Left ventricle myocardium inferior (tissue), 1 donor: ENCODE results near the gene NIT2. TPM values are rescaled to one million over a fixed set of nuclear protein-coding genes. Genes with fewer than 3 reads are reported as not detected.
"Not testable (repeated sequence)": the region's sequence is repeated elsewhere in the genome, so short reads cannot be mapped to it uniquely, and the experiment has no call there.

Source experiments
- DNase-seq: peaks from one replicate; pipeline ENCODE4 v3.0.0-alpha.2; 2020
- H3K27ac ChIP-seq: fragments of 200-600 bp; replicated peaks from 2 replicates; pipeline ENCODE4 v1.8.0; 2021
- H3K27me3 ChIP-seq: fragments of 200-600 bp; 2 replicates; pipeline ENCODE4 v1.8.0; 2021; ENCODE audit warnings: low read depth
- H3K36me3 ChIP-seq: fragments of 200-600 bp; 2 replicates; pipeline ENCODE4 v1.8.0; 2021
- H3K4me1 ChIP-seq: fragments of 200-600 bp; 2 replicates; pipeline ENCODE4 v1.8.0; 2021
- H3K4me3 ChIP-seq: fragments of 200-600 bp; 2 replicates; pipeline ENCODE4 v1.8.0; 2021; ENCODE audit warnings: mild to moderate bottlenecking, moderate library complexity
- H3K9me3 ChIP-seq: fragments of 200-600 bp; replicated peaks from 2 replicates; pipeline ENCODE4 v1.8.0; 2021
- intact Hi-C: fragments of 100-400 bp; cut with micrococcal nuclease; formaldehyde crosslinking; loops from one replicate; pipeline ENCODE4 v1.11.0; 2022
- total RNA-seq: library from RNA; stranded (reverse); fragmentation: NEBNext Ultra II Directional; extraction: Animal tissue kit (Norgen Biotek cat#: 25700); gene quantifications from one replicate; pipeline ENCODE4 v1.2.1, GENCODE V29; 2021
- TF ChIP-seq, protein P1 (sequence below): fragments of 200-600 bp; IDR thresholded peaks from 2 replicates; pipeline ENCODE4 v1.8.0; 2021; ENCODE audit warnings: antibody characterized with exemption, mild to moderate bottlenecking, borderline replicate concordance
- donor health status: DM: no; HTN: yes; CAD: no; lungs with severe emphysema.

The NIT2 gene
- total RNA-seq, 1 donor from 2014 or later, result 51.5 TPM

DNA sequence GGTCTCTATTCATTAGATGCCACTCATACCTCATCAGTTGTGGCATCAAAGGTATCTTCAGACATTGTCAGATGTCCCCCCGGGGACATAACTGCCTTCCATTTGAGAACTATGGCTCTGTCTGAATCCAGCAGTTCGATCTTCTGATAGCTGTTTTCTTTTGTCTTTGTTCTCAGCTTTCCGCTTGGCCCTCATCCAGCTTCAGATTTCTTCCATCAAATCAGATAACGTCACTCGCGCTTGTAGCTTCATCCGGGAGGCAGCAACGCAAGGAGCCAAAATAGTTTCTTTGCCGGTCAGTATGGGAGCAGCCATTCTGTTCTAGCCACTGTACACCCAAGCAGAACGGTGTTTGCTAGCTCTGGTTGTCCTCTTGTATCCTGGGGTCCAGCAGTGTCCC, 4.4 kb downstream of the NIT2 start:
- H3K4me1 ChIP-seq, result peaks cover 22% of the 10 kb centered on the region

DNA sequence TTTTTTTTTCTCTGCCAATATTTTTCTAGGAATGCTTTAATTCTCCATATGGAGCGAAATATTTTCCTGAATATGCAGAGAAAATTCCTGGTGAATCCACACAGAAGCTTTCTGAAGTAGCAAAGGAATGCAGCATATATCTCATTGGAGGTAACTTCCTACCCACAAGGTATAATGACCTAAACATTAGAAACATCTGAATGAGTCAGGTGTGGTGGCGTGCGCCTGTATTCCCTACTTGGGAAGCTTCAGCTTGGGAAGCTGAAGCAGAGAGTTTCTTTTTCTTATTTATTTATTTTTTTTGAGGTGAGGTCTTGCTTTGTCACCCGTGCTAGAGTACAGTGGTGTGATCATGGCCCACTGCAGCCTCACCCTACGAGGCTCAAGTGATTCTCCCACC, 5.2 kb downstream of the NIT2 start:
- no peaks in the 10 kb centered on the region for H3K27me3 ChIP-seq
- no peak for DNase-seq
- peaks cover 6% of the 10 kb centered on the region for H3K9me3 ChIP-seq
- peaks cover 41% of the 10 kb centered on the region for H3K36me3 ChIP-seq
- no peak overlapping the region for H3K27ac ChIP-seq
- TF ChIP-seq, protein P1, sequence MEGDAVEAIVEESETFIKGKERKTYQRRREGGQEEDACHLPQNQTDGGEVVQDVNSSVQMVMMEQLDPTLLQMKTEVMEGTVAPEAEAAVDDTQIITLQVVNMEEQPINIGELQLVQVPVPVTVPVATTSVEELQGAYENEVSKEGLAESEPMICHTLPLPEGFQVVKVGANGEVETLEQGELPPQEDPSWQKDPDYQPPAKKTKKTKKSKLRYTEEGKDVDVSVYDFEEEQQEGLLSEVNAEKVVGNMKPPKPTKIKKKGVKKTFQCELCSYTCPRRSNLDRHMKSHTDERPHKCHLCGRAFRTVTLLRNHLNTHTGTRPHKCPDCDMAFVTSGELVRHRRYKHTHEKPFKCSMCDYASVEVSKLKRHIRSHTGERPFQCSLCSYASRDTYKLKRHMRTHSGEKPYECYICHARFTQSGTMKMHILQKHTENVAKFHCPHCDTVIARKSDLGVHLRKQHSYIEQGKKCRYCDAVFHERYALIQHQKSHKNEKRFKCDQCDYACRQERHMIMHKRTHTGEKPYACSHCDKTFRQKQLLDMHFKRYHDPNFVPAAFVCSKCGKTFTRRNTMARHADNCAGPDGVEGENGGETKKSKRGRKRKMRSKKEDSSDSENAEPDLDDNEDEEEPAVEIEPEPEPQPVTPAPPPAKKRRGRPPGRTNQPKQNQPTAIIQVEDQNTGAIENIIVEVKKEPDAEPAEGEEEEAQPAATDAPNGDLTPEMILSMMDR, result no peak
- intact Hi-C loops, result no loop called here
- no peak overlapping the region for H3K4me3 ChIP-seq
- peaks cover 23% of the 10 kb centered on the region for H3K4me1 ChIP-seq

More for the DNA sequence above, 4.4 kb downstream of the NIT2 start:
- H3K27me3 ChIP-seq, result no peaks in the 10 kb centered on the region
- H3K36me3 ChIP-seq, result peaks cover 41% of the 10 kb centered on the region
- H3K27ac ChIP-seq, result no peak overlapping the region
- no peak overlapping the region for H3K4me3 ChIP-seq
- intact Hi-C loops, result no loop called here
- DNase-seq, result no peak
- TF ChIP-seq, protein P1, result no peak
- peaks cover 6% of the 10 kb centered on the region for H3K9me3 ChIP-seq

DNA sequence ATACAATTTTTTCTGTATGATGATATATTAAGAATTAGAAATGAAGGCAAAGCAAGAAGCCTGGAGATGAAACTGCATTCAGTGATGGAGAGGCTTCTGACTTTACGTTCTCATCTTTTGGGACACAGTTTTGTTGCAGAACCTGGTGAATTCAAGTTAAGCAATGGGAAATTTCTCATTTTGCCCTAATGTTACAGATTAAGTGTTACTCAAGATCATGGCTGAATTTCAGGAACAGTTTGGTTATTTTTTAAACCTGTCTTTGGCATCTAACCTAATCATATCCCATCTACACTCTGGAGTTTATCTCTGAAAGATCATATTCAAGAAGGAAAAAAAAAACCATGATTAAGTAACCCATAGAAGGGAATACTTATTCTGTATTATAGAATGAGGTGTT, 6.0 kb downstream of the NIT2 start:
- H3K9me3 ChIP-seq, result peaks cover 6% of the 10 kb centered on the region
- H3K36me3 ChIP-seq, result peaks cover 48% of the 10 kb centered on the region
- no peak overlapping the region for H3K27ac ChIP-seq
- intact Hi-C loops, result no loop called here
- TF ChIP-seq, protein P1, result no peak
- H3K4me1 ChIP-seq, result peaks cover 16% of the 10 kb centered on the region
- no peaks in the 10 kb centered on the region for H3K27me3 ChIP-seq
- no peak overlapping the region for H3K4me3 ChIP-seq
- no peak for DNase-seq

DNA sequence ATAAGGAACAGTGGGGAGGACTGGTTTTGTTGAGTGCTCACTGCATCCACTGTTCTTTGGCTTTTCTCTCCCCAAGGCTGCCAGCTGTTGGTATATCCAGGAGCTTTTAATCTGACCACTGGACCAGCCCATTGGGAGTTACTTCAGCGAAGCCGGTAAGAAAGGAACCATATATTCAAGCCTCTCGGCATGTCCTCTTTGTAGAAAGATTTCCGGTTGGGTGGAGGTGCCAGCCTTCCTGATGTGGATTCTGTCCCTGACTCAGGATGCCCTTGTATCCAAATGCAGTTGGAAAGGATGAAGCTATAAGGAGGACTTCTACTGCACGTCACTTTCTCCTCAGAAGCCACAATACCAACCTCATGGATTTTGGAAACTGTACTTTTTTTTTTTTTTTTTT, 14.2 kb downstream of the NIT2 start:
- intact Hi-C loops, result no loop called here
- no peak overlapping the region for H3K4me3 ChIP-seq
- TF ChIP-seq, protein P1, result no peak
- no peaks in the 10 kb centered on the region for H3K9me3 ChIP-seq
- no peak for DNase-seq
- no peaks in the 10 kb centered on the region for H3K27me3 ChIP-seq
- H3K27ac ChIP-seq, result no peak overlapping the region
- peaks cover 74% of the 10 kb centered on the region for H3K36me3 ChIP-seq
- H3K4me1 ChIP-seq, result peaks cover 17% of the 10 kb centered on the region

DNA sequence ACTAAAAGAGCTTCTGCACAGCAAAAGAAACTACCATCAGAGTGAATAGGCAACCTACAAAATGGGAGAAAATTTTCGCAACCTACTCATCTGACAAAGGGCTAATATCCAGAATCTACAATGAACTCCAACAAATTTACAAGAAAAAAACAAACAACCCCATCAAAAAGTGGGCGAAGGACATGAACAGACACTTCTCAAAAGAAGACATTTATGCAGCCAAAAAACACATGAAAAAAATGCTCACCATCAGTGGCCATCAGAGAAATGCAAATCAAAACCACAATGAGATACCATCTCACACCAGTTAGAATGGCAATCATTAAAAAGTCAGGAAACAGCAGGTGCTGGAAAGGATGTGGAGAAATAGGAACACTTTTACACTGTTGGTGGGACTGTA, 17.2 kb downstream of the NIT2 start:
- H3K4me3 ChIP-seq, H3K4me1 ChIP-seq, H3K9me3 ChIP-seq, H3K27me3 ChIP-seq, DNase-seq, H3K27ac ChIP-seq, intact Hi-C loops: not testable (repeated sequence)
- H3K36me3 ChIP-seq, result peaks cover 85% of the 10 kb centered on the region

DNA sequence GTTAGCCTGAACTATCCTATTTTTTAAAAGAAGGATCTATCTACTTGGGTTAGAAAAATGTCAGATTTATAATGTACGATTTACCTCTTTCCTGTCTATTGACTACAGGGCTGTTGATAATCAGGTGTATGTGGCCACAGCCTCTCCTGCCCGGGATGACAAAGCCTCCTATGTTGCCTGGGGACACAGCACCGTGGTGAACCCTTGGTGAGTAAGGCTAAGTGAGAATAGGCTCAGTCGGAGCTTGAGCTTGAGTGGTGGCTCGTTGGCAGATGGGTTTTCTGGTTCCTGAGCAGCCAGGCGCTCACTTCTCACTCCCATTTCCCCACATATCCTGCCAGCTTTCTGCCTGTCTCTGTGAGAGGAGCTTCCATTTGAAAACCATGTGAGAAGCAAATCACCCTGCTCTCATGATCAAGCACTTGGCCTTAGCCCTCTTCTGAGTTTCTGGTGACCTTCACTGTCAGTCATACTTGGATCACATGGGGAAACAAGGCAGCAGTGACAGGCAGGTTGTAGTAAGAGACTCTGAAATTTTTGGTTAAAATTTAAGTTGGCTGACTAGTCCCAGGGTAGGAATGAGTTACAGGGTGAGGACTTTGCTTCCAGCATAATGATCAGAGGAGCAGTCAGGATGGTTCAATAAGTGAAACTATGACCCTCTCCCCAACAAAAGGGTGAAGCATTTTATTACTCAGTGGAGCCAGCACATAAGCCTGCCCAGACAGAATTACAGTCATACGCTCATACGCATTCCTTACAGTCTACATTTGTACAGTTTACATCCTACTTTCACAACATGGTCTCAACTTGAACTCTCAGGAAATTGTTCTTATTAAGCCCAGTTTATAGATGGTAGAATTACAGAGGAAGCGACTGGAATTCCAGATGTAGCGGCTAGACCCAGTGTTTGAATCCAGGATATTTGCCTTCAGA, 18.0 kb downstream of the NIT2 start:
- H3K4me3 ChIP-seq, result no peak overlapping the region
- intact Hi-C loops, result no loop called here
- H3K36me3 ChIP-seq, result peaks cover 85% of the 10 kb centered on the region

More for the DNA sequence above, 18.0 kb downstream of the NIT2 start:
- Histone ChIP-seq H3K27ac (peak overlapping the region; percentile 44), H3K4me1 (peaks cover 9% of the 10 kb centered on the region), H3K27me3 (no peaks in the 10 kb centered on the region), H3K9me3 (no peaks in the 10 kb centered on the region)
- DNase-seq, result no peak
- TF ChIP-seq, protein P1, result no peak
